Kidney (tissue), 14 donors: ENCODE data around the gene TMEM144. TPM values are rescaled to one million over a fixed set of nuclear protein-coding genes. Genes with fewer than 3 reads are reported as not detected.

Source experiments
- DNase-seq, 5 donors: peaks; one replicate each; pipeline ENCODE4 v3.0.0-alpha.2; 2013 to 2020
- FAIRE-seq: peaks from 2 replicates; lab custom pipeline; 2012; peaks lifted over from hg19 to GRCh38; lab: Jason Lieb, UNC
- H3K27ac ChIP-seq, 2 donors: one replicate each; pipeline ENCODE4 v1.7.0; 2013; ENCODE audit warnings: low read depth in 2 of 2, low read length in 2 of 2, inconsistent platforms in 1 of 2
- H3K27me3 ChIP-seq: one replicate; pipeline ENCODE4 v1.7.1; 2013; ENCODE audit warnings: low read length, inconsistent platforms; ENCODE audit not compliant: control insufficient read depth, insufficient read depth
- H3K36me3 ChIP-seq, 3 donors: one replicate each; pipeline versions ENCODE4 v1.7.0 to v1.7.1; 2013; ENCODE audit warnings: low read length in 3 of 3, control low read depth in 1 of 3, inconsistent platforms in 1 of 3; ENCODE audit not compliant: insufficient read depth in 3 of 3, control insufficient read depth in 2 of 3
- H3K4me1 ChIP-seq, 3 donors: one replicate each; pipeline versions ENCODE4 v1.7.0 to v1.7.1; 2013; ENCODE audit warnings: low read length in 3 of 3, inconsistent platforms in 1 of 3, low read depth in 1 of 3; ENCODE audit not compliant: control insufficient read depth in 2 of 3, insufficient read depth in 2 of 3
- H3K4me3 ChIP-seq, 3 donors: one replicate each; pipeline versions ENCODE4 v1.7.0 to v1.8.1; 2013; ENCODE audit warnings: low read length in 3 of 3, control low read depth in 1 of 3, inconsistent platforms in 1 of 3
- H3K9ac ChIP-seq, 3 donors: one replicate each; pipeline versions ENCODE4 v1.7.0 to v1.7.1; 2013; ENCODE audit warnings: low read length in 3 of 3, control low read depth in 1 of 3, inconsistent platforms in 1 of 3
- H3K9me3 ChIP-seq, 3 donors: one replicate each; pipeline versions ENCODE4 v1.7.0 to v1.7.1; 2013; ENCODE audit warnings: low read length in 3 of 3, control low read depth in 1 of 3, inconsistent platforms in 1 of 3; ENCODE audit not compliant: control insufficient read depth in 2 of 3, insufficient read depth in 1 of 3
- CTCF ChIP-seq: IDR thresholded peaks from 3 replicates; pipeline ENCODE4 v1.5.1; 2012; ENCODE audit warnings: mild to moderate bottlenecking, moderate library complexity, borderline replicate concordance; ENCODE audit not compliant: insufficient read depth; ENCODE audit errors: extremely low read depth
- intact Hi-C: fragments of 100-400 bp; cut with DNase I; formaldehyde crosslinking; loops from one replicate; pipeline ENCODE4 v1.11.1; 2022
- polyA plus RNA-seq: library from polyadenylated mRNA; stranded (reverse); fragments of 350-450 nt; fragmentation: Illumina TruSeq; extraction: RNeasy Lipid Tissue Mini Kit (QIAGEN cat#74804); gene quantifications from one replicate; pipeline ENCODE4 v1.2.3, GENCODE V29; 2014; ENCODE audit warnings: low read depth, low replicate concordance; ENCODE audit not compliant: insufficient read depth
- total RNA-seq: library from RNA; stranded (reverse); fragmentation: NEBNext Ultra II Directional; extraction: Animal tissue kit (Norgen Biotek cat#: 25700); gene quantifications from one replicate; pipeline ENCODE4 v1.2.1, GENCODE V29; 2021
- donor health status: control.
- donor health status: control.
- donor health status: control.
- donor health status: control.
- donor health status: control.
- donor health status: DM: yes; HTN: yes; CAD: no.
- donor health status: Normal renal cell carcinoma (clear cell type).

The TMEM144 gene
- total and polyA plus RNA-seq, 2 donors from 2014 or later: 3.3 to 9.8 TPM

GRCh38 chr4:158168606-158169005 is 41.7 kb upstream of the TMEM144 start:
- Histone ChIP-seq H3K9ac (no peak overlapping the region), H3K27ac (peak overlapping the region in 1 of 2 donors; percentile 69), H3K27me3 (no peaks in the 10 kb centered on the region), H3K9me3 (no peaks in the 10 kb centered on the region), H3K4me1 (peaks cover 0 to 2% (median 0%) of the 10 kb centered on the region in 3 donors), H3K4me3 (peak overlapping the region; percentile 12 to 41 (median 33)), H3K36me3 (no peaks in the 10 kb centered on the region)
- DNase-seq (no peak), FAIRE-seq (no peak)
- TF ChIP-seq CTCF: no peak
- intact Hi-C loops: no loop called here

DNA sequence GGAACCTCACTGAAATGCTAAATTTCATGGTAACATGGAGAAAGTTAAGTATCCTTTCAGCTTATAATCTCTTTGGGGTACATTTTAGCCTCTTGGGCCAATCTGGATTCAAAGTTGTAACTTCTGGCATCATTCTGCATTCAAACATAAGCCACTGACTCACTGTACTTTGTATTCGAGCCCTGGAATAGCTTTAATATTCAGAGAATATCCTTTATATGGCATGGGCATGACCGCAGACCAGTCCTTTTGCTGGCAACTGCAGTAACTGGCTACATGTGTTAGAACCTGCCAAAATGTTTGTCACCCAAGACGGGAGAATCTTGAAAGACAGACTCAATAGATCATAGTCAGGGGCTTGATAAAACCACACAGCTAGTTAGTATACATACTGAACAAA is 40.8 kb upstream of the TMEM144 start:
- DNase-seq (no peak), FAIRE-seq (no peak)
- TF ChIP-seq CTCF: no peak
- no peaks in the 10 kb centered on the region for H3K9me3 ChIP-seq
- H3K9ac ChIP-seq: peak overlapping the region in 1 of 3 donors; percentile 30
- peak overlapping the region; percentile 49 to 69 for H3K27ac ChIP-seq
- peaks cover 0 to 2% (median 0%) of the 10 kb centered on the region in 3 donors for H3K4me1 ChIP-seq
- H3K27me3 ChIP-seq: no peaks in the 10 kb centered on the region
- peak overlapping the region; percentile 33 to 42 (median 41) for H3K4me3 ChIP-seq
- no peaks in the 10 kb centered on the region for H3K36me3 ChIP-seq
- intact Hi-C loops: no loop called here

DNA sequence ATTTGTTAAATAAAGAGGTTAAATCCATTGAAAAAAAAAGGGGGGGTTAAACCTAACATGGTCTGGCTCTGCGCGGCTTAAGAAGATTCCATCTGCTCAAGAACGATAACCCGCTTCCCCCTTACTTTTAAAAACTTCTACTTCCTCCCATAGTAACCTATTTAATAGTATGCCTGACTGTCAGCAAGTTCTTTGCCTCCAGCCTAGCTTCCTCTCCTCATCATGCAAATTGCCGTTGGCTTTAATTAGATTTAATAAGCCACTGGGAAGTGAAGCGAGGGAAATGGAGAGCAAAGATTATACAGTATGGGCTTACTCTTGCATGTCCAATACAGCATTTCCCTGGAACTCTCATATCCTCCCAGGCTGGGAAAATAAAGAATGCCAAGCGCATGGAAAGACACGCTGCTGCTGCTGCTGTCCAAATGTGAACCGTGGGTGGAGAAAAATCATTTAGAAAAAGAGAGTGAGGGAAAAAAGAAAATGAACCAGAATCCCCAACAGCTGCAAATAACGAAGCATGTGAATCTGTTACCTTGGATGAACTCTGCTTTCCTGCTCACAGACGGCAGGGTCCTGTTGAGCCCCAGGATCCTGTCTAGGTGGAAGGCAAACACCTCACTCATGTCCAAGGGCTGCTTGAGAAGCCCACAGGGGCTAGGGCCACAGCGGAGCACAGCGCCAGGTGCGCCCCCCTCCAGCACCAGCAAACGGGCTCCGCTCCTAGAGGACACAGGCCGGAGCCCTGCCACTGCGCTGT is 40.2 kb upstream of the TMEM144 start:
- Histone ChIP-seq H3K4me1 (peaks cover 0 to 2% (median 0%) of the 10 kb centered on the region in 3 donors), H3K4me3 (peak overlapping the region; percentile 41 to 66 (median 42)), H3K36me3 (no peaks in the 10 kb centered on the region), H3K27me3 (no peaks in the 10 kb centered on the region), H3K9me3 (no peaks in the 10 kb centered on the region), H3K9ac (peak overlapping the region in 2 of 3 donors; percentile 25 to 42), H3K27ac (peak overlapping the region; percentile 49 to 84)
- no peak for TF ChIP-seq CTCF
- intact Hi-C loops: loop anchor here (10.0 kb wide), 1 partner anchor 175 kb away; no protein-coding TSS in a partner anchor
- no peak for FAIRE-seq
- DNase-seq: peak in 3 of 5 donors; percentile 19 to 72 (median 60)
